IPS-11a (cell line): ENCODE results near the gene ZNF608.

ENCODE experiments used
- H3K4me3 ChIP-seq: one replicate; pipeline ENCODE4 v1.5.1; 2013; ENCODE audit warnings: low read depth, low read length, control low read depth

Gene ZNF608

GRCh38 chr5:124745928-124746915 lies at the start of gene ZNF608:
ZNF608 (minus strand) TSS chr5:124746639; CDS start chr5:124744989, 1,650 bp downstream.
- H3K4me3 ChIP-seq, result peak within 1 kb of the TSS; percentile 83

- H3K4me3 ChIP-seq, result no peak overlapping the region
These were observed 49.4 kb upstream of the ZNF608 start for GRCh38 chr5:124795829-124796228.

GRCh38 chr5:124790895-124791732 lies 44.7 kb upstream of the ZNF608 start:
- no peak overlapping the region for H3K4me3 ChIP-seq

- no peak overlapping the region for H3K4me3 ChIP-seq
These were observed 44.0 kb upstream of the ZNF608 start for GRCh38 chr5:124790301-124790894.

GRCh38 chr5:124789104-124789605 lies 42.7 kb upstream of the ZNF608 start:
- H3K4me3 ChIP-seq, result no peak overlapping the region

GRCh38 chr5:124783794-124784193 lies 37.4 kb upstream of the ZNF608 start:
- no peak overlapping the region for H3K4me3 ChIP-seq

- H3K4me3 ChIP-seq, result no peak overlapping the region
These were observed 36.8 kb upstream of the ZNF608 start for GRCh38 chr5:124783285-124783684.

- no peak overlapping the region for H3K4me3 ChIP-seq
These were observed 35.8 kb upstream of the ZNF608 start for GRCh38 chr5:124782262-124782661.

GRCh38 chr5:124780011-124780410 lies 33.6 kb upstream of the ZNF608 start:
- H3K4me3 ChIP-seq, result no peak overlapping the region

GRCh38 chr5:124773315-124774311 lies 27.2 kb upstream of the ZNF608 start:
- no peak overlapping the region for H3K4me3 ChIP-seq

GRCh38 chr5:124772457-124773200 lies 26.2 kb upstream of the ZNF608 start:
- H3K4me3 ChIP-seq, result no peak overlapping the region

GRCh38 chr5:124771761-124772160 lies 25.3 kb upstream of the ZNF608 start:
- no peak overlapping the region for H3K4me3 ChIP-seq

- H3K4me3 ChIP-seq, result no peak overlapping the region
These were observed 18.7 kb upstream of the ZNF608 start for GRCh38 chr5:124764992-124765611.

- H3K4me3 ChIP-seq, result no peak overlapping the region
These were observed 18.1 kb upstream of the ZNF608 start for GRCh38 chr5:124764585-124764984.

- no peak overlapping the region for H3K4me3 ChIP-seq
These were observed 14.6 kb upstream of the ZNF608 start for GRCh38 chr5:124761010-124761409.

GRCh38 chr5:124760608-124761007 lies 14.2 kb upstream of the ZNF608 start:
- no peak overlapping the region for H3K4me3 ChIP-seq

GRCh38 chr5:124755565-124755964 lies 9.1 kb upstream of the ZNF608 start:
- H3K4me3 ChIP-seq, result no peak overlapping the region

GRCh38 chr5:124755041-124755440 lies 8.6 kb upstream of the ZNF608 start:
- H3K4me3 ChIP-seq, result no peak overlapping the region
